ENCODE measurements around the gene BABAM2. TPM values are rescaled to one million over a fixed set of nuclear protein-coding genes. Genes with fewer than 3 reads are reported as not detected.

The BABAM2 gene
- total and polyA plus RNA-seq, 2 experiments from 2014 or later: 35.2 to 46.1 TPM

DNA sequence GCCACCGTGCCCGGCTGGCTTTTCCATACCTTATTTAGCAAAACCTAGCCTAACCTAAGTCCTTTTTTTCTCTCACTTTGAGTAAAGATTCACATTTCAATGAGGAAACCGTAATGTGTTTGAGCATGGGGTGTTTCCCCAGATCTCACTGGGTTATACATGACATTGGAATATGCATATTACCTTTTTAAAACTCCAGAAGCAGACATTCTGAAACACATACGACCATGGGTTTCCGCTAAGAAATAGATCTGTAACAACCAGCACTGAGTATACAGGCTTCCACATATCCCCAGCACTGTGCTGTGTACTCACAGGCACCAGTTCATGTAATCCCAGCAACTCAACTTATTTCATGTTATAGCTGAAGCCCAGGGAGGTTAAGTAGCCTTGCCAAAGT lies 461.1 kb downstream of the BABAM2 start:
- H3K4me2 ChIP-seq (ENCODE audit: unreplicated experiment): no peak overlapping the region
- H3K9me3 ChIP-seq (ENCODE audit: low read depth): no peaks in the 10 kb centered on the region
- H3K9me2 ChIP-seq (ENCODE audit: insufficient read depth): no peaks in the 10 kb centered on the region
- H3K27me3 ChIP-seq (replicated peaks; ENCODE audit: insufficient read depth): no peaks in the 10 kb centered on the region
- TF ChIP-seq EZH2 (IDR thresholded peaks at IDR 0.05; ENCODE audit: insufficient read depth, poor library complexity, severe bottlenecking) (no peak), EZH2phosphoT487 (IDR thresholded peaks at IDR 0.05; ENCODE audit: insufficient read depth, low read depth) (no peak)
- peaks cover 7% of the 10 kb centered on the region; the same call in 1 of the 2 replicates for H3K4me1 ChIP-seq (ENCODE audit: insufficient read depth)
- H3K36me3 ChIP-seq (ENCODE audit: low read depth): no peaks in the 10 kb centered on the region
- H3K4me3 ChIP-seq: no peak overlapping the region
- no peaks in the 10 kb centered on the region for H3F3A ChIP-seq (ENCODE audit: insufficient read depth)
- WGBS, 2 experiments (ENCODE audit: low coverage in 1 of 2, low lambda C conversion rate in 2 of 2, missing lambda C conversion rate in 2 of 2): 87 to 90% methylated on average over 5 of the region's 5 CpGs
- no peak overlapping the region for H2AFZ ChIP-seq
- in situ Hi-C loops (cut with MboI): no loop called here
- no peak overlapping the region for H3K27ac ChIP-seq
- H4K20me1 ChIP-seq (ENCODE audit: insufficient read depth): no peaks in the 10 kb centered on the region
- no peak overlapping the region for H3K9ac ChIP-seq
- no peak for DNase-seq
- H3K79me2 ChIP-seq (ENCODE audit: insufficient read depth): no peaks in the 10 kb centered on the region

DNA sequence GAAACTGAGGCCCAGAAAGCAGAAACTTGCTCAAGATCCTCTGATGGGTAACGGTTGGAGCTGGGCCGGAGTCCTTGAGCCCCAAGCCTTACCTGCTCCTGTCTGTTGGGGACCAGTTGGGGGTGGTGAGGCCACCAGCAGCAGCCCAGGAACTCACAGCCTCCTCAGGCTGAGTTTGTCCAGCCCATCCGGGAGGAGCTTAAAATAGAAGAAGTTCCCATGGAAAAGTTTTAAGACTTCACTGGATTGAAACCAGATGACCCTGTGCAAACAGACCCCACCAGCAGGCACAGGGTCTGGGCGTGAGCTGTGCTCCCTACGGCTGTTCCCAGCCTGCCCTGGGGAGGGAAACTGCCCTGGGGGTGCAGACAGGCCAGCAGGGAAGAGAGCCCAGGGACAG lies 461.6 kb downstream of the BABAM2 start:
- Histone ChIP-seq H3K9ac (no peak overlapping the region), H3K36me3 (ENCODE audit: low read depth) (no peaks in the 10 kb centered on the region), H3K9me2 (ENCODE audit: insufficient read depth) (no peaks in the 10 kb centered on the region), H2AFZ (no peak overlapping the region), H3K4me1 (ENCODE audit: insufficient read depth) (peaks cover 7% of the 10 kb centered on the region; the same call in 1 of the 2 replicates), H3K9me3 (ENCODE audit: low read depth) (no peaks in the 10 kb centered on the region), H3K4me3 (no peak overlapping the region), H3K27ac (no peak overlapping the region), H4K20me1 (ENCODE audit: insufficient read depth) (no peaks in the 10 kb centered on the region), H3K27me3 (replicated peaks; ENCODE audit: insufficient read depth) (no peaks in the 10 kb centered on the region), H3K79me2 (ENCODE audit: insufficient read depth) (no peaks in the 10 kb centered on the region), H3F3A (ENCODE audit: insufficient read depth) (no peaks in the 10 kb centered on the region), H3K4me2 (ENCODE audit: unreplicated experiment) (no peak overlapping the region)
- in situ Hi-C loops (cut with MboI): no loop called here
- TF ChIP-seq EZH2 (IDR thresholded peaks at IDR 0.05; ENCODE audit: insufficient read depth, poor library complexity, severe bottlenecking) (no peak), EZH2phosphoT487 (IDR thresholded peaks at IDR 0.05; ENCODE audit: insufficient read depth, low read depth) (no peak)
- DNase-seq: no peak
- WGBS, 2 experiments (ENCODE audit: low coverage in 1 of 2, low lambda C conversion rate in 2 of 2, missing lambda C conversion rate in 2 of 2): 60 to 64% methylated on average over 5 of the region's 5 CpGs

DNA sequence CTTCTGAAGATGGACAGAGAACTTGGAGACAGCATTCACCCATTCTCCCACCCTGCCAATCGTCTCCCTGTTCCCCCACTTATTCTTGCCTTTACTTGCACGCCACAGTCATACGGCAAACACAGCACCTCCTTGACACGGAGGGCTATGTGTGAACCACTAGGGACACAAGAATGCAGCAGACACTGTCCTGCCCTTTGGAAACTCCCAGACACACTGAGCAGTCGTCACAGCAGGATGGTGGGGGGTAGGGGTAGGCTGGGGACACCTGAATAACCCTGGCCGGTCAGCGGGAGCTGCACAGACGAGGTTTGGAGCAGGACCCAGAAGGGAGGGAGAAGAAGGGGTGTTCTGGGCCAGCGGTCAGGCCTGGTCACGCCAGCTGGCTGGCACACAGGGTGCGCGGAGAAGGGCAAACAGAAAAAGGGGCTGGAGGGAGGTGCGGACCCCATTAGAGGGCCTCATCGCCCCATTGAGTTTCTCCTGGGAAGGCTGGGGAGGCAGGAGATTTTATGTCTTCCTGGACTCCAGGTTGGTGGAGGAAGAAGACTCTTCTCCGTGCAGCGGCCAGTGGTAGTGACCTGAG lies 462.2 kb downstream of the BABAM2 start:
- no peaks in the 10 kb centered on the region for H3K9me3 ChIP-seq (ENCODE audit: low read depth)
- H2AFZ ChIP-seq: no peak overlapping the region
- H3K4me3 ChIP-seq: no peak overlapping the region
- peaks cover 7% of the 10 kb centered on the region; the same call in 1 of the 2 replicates for H3K4me1 ChIP-seq (ENCODE audit: insufficient read depth)
- no peaks in the 10 kb centered on the region for H3K9me2 ChIP-seq (ENCODE audit: insufficient read depth)
- H3K4me2 ChIP-seq (ENCODE audit: unreplicated experiment): no peak overlapping the region
- no peak overlapping the region for H3K27ac ChIP-seq
- no peak for DNase-seq
- no peaks in the 10 kb centered on the region for H4K20me1 ChIP-seq (ENCODE audit: insufficient read depth)
- H3K36me3 ChIP-seq (ENCODE audit: low read depth): no peaks in the 10 kb centered on the region
- no peak overlapping the region for H3K9ac ChIP-seq
- TF ChIP-seq EZH2phosphoT487 (IDR thresholded peaks at IDR 0.05; ENCODE audit: insufficient read depth, low read depth): no peak
- TF ChIP-seq EZH2 (IDR thresholded peaks at IDR 0.05; ENCODE audit: insufficient read depth, poor library complexity, severe bottlenecking): no peak
- H3K79me2 ChIP-seq (ENCODE audit: insufficient read depth): no peaks in the 10 kb centered on the region
- 82 to 85% methylated on average over 13 to 16 of the region's 16 CpGs for WGBS, 2 experiments (ENCODE audit: low coverage in 1 of 2, low lambda C conversion rate in 2 of 2, missing lambda C conversion rate in 2 of 2)
- H3F3A ChIP-seq (ENCODE audit: insufficient read depth): no peaks in the 10 kb centered on the region
- H3K27me3 ChIP-seq (replicated peaks; ENCODE audit: insufficient read depth): no peaks in the 10 kb centered on the region
- in situ Hi-C loops (cut with MboI): no loop called here

DNA sequence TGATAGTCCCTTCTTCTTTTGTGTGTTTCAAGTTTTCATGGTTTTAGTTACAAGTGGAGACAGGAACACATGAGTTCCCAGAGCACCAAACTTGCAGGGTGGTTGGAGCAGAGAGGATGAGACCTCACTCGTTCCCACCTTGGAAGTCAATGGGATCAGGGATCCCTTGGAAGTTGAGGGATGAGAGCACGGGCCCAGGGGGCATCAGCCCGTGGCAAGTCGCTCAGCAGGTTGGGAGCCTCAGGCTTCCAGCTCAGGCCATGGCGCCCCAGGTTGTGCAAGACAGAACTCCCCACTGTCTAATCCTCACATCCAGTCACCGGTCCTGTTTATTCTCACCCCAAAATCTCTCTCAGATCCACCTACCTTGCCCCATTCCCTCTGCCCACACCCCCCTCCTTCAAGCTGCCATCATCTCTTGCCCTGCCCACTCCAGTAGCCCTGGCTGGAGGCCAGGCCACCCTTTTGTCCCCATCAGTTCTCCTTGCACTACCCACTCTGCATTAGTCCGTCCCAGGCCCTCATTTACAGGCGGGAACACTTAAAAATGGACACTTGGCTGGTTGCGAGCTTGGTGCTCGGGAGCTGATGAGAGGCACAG lies 464.5 kb downstream of the BABAM2 start:
- H3K27ac ChIP-seq: no peak overlapping the region
- DNase-seq: no peak
- H3K9me3 ChIP-seq (ENCODE audit: low read depth): no peaks in the 10 kb centered on the region
- H3K4me1 ChIP-seq (ENCODE audit: insufficient read depth): peaks cover 7% of the 10 kb centered on the region; the same call in 1 of the 2 replicates
- TF ChIP-seq EZH2 (IDR thresholded peaks at IDR 0.05; ENCODE audit: insufficient read depth, poor library complexity, severe bottlenecking) (no peak), EZH2phosphoT487 (IDR thresholded peaks at IDR 0.05; ENCODE audit: insufficient read depth, low read depth) (no peak)
- no peak overlapping the region for H3K4me2 ChIP-seq (ENCODE audit: unreplicated experiment)
- no peak overlapping the region for H3K4me3 ChIP-seq
- no peak overlapping the region for H2AFZ ChIP-seq
- no peaks in the 10 kb centered on the region for H3K9me2 ChIP-seq (ENCODE audit: insufficient read depth)
- no peaks in the 10 kb centered on the region for H3K79me2 ChIP-seq (ENCODE audit: insufficient read depth)
- WGBS, 2 experiments (ENCODE audit: low coverage in 1 of 2, low lambda C conversion rate in 2 of 2, missing lambda C conversion rate in 2 of 2): 95 to 97% methylated on average over 10 of the region's 10 CpGs
- no peaks in the 10 kb centered on the region for H3K36me3 ChIP-seq (ENCODE audit: low read depth)
- no peak overlapping the region for H3K9ac ChIP-seq
- no peaks in the 10 kb centered on the region for H3K27me3 ChIP-seq (replicated peaks; ENCODE audit: insufficient read depth)
- H3F3A ChIP-seq (ENCODE audit: insufficient read depth): no peaks in the 10 kb centered on the region
- no peaks in the 10 kb centered on the region for H4K20me1 ChIP-seq (ENCODE audit: insufficient read depth)
- in situ Hi-C loops (cut with MboI): no loop called here
